ENCODE results near the gene EXD3.

EXD3 gene

GRCh38 chr9:137301081-137301947 lies 121.6 kb downstream of the EXD3 start:
- peak in 1 of 2 experiments; percentile 35 for DNase-seq

GRCh38 chr9:137300567-137301080 lies 122.3 kb downstream of the EXD3 start:
- peak in 1 of 2 experiments; percentile 16 for DNase-seq

GRCh38 chr9:137299938-137300337 lies 123.0 kb downstream of the EXD3 start:
- DNase-seq, result no peak

GRCh38 chr9:137299203-137299565 lies 123.8 kb downstream of the EXD3 start:
- DNase-seq, result no peak

- no peak for DNase-seq
These were observed 124.4 kb downstream of the EXD3 start for GRCh38 chr9:137298401-137299202.

- DNase-seq, result no peak
These were observed 125.0 kb downstream of the EXD3 start for GRCh38 chr9:137297966-137298365.

GRCh38 chr9:137296670-137297664 lies 126.0 kb downstream of the EXD3 start:
- no peak for DNase-seq

GRCh38 chr9:137295849-137296669 lies 126.9 kb downstream of the EXD3 start:
- DNase-seq, result no peak

- DNase-seq, result no peak
These were observed 127.6 kb downstream of the EXD3 start for GRCh38 chr9:137295238-137295811.

GRCh38 chr9:137294681-137295237 lies 128.2 kb downstream of the EXD3 start:
- DNase-seq, result no peak

GRCh38 chr9:137294091-137294680 lies 128.8 kb downstream of the EXD3 start:
- DNase-seq, result peak in 1 of 2 experiments; percentile 16

GRCh38 chr9:137293482-137294090 lies 129.4 kb downstream of the EXD3 start:
- DNase-seq, result no peak

- DNase-seq, result no peak
These were observed 129.9 kb downstream of the EXD3 start for GRCh38 chr9:137293094-137293481.

GRCh38 chr9:137286975-137287383 lies 136.0 kb downstream of the EXD3 start:
- peak in 1 of 2 experiments; percentile 57 for DNase-seq

GRCh38 chr9:137281345-137282116 lies 141.4 kb downstream of the EXD3 start:
- DNase-seq, result no peak

- DNase-seq, result no peak
These were observed 142.3 kb downstream of the EXD3 start for GRCh38 chr9:137280474-137281344.

- DNase-seq, result no peak
These were observed 143.1 kb downstream of the EXD3 start for GRCh38 chr9:137279741-137280473.

Data from NCI-H446 (cell line).